Measurements from ENCODE around the gene SPHK2.

SPHK2 gene

DNA sequence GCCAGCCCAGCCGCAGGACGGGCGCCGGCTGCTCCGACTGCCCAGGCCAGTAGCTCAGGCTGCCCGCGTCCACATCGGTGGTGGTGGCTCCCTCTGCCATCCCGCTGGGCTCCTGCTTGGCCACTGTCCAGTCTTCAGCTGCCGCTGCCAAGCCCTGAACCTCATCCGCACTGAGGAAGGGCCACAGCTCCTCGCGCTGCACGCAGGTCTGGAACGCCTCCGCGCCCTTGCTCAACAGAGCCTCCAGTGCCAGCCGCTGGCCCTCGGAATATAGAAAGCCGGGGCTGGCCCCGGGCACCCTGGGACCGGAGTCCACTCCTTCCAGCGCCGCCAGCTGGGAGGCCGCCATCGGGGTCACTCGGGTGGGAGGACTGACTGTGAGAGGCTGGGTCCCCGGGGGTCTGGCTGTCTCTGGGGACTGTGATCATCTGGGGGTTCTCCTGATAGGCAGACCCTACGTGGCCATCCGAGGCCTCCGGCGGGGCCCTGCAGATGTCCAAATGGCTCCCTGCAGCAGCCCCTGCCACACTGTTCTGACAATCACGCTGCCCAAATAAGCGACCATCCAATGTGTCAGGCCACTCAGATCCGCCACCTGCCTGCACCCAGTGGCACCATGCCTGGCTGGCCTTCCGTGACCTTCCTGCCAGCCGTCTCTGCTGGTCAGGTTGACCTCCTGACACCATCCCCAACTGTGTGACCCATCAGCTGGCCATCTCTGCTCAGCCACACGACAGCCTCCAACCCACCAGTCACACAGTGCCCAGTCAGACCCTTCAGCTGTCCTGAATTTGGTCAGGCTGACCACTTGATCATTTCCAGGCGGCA, 6.1 kb upstream of the SPHK2 start:
- Histone ChIP-seq H3K4me1 (ENCODE audit: control extremely low read depth in 1 of 4, control insufficient read depth in 4 of 4, insufficient read depth in 4 of 4, low read length in 3 of 4) (peaks cover 7 to 34% (median 21%) of the 10 kb centered on the region in 4 experiments), H3K27me3 (replicated peaks in 2 of 5; ENCODE audit: control insufficient read depth in 4 of 5, insufficient read depth in 5 of 5, low read length in 4 of 5) (no peaks in the 10 kb centered on the region), H3K36me3 (ENCODE audit: control insufficient read depth in 4 of 4, insufficient read depth in 4 of 4, low read length in 3 of 4) (peaks cover 13 to 37% (median 24%) of the 10 kb centered on the region in 4 experiments), H3K9me3 (ENCODE audit: control extremely low read depth in 1 of 5, control insufficient read depth in 4 of 5, insufficient read depth in 2 of 5, low read depth in 1 of 5, low read length in 4 of 5) (no peaks in the 10 kb centered on the region), H3K4me3 (ENCODE audit: control insufficient read depth in 1 of 7, extremely low read depth in 1 of 7, insufficient read depth in 4 of 7, low read depth in 2 of 7, low read length in 6 of 7) (no peak overlapping the region), H3K27ac (ENCODE audit: insufficient read depth in 1 of 2, low read depth in 1 of 2, low read length in 2 of 2, poor library complexity in 1 of 2, severe bottlenecking in 2 of 2) (no peak overlapping the region)
- ChIA-PET CTCF (no interaction called here), POLR2A (interaction anchor here (0.6 kb wide), 3 partner anchors 12 to 332 kb away, joined by 3 to 4 read pairs (median 3); no protein-coding TSS in a partner anchor)
- 94% methylated on average over 34 of the region's 39 CpGs for WGBS (ENCODE audit: insufficient coverage)
- DNase-seq = no peak

DNA sequence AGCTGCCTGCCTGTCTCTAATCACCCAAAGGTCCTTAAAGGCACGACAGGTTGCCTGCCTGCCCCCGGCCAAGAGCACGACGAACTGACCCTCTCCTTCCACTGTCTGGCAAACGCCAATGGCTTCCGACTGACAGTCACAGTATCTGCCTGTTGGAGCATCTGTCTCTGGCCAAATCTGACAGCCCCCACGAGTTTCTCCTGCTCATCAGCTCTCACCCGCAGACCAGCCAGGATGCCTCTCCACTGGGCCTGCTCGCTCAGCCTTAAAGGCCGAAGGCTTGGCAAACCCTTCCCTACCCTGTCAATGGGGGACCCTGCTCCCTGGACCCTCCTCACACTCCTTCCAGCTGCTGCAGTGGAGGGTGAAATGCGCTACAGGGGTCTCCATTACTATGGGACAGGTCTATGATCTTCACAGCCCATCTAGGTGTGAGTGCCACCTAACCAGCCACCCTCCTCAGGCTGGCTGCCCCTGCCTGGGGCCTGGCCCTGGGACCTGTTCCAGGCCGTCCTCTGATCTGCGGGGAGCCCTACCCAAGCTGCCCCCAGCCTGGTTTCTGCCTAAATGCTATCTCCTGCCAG, 5.4 kb upstream of the SPHK2 start:
- no peaks in the 10 kb centered on the region for H3K9me3 ChIP-seq (ENCODE audit: control extremely low read depth in 1 of 5, control insufficient read depth in 4 of 5, insufficient read depth in 2 of 5, low read depth in 1 of 5, low read length in 4 of 5)
- WGBS (ENCODE audit: insufficient coverage) = 94% methylated on average over 13 of the region's 13 CpGs
- H3K27ac ChIP-seq (ENCODE audit: insufficient read depth in 1 of 2, low read depth in 1 of 2, low read length in 2 of 2, poor library complexity in 1 of 2, severe bottlenecking in 2 of 2) = no peak overlapping the region
- no peak overlapping the region for H3K4me3 ChIP-seq (ENCODE audit: control insufficient read depth in 1 of 7, extremely low read depth in 1 of 7, insufficient read depth in 4 of 7, low read depth in 2 of 7, low read length in 6 of 7)
- ChIA-PET CTCF (interaction anchor here (1.5 kb wide), 1 partner anchor 54 kb away, joined by 4 read pairs; no protein-coding TSS in a partner anchor), POLR2A (interaction anchor here (0.6 to 0.7 kb wide), 3 partner anchors 13 to 292 kb away, joined by 3 to 4 read pairs (median 3); a partner anchor contains a TSS)
- peaks cover 13 to 37% (median 24%) of the 10 kb centered on the region in 4 experiments for H3K36me3 ChIP-seq (ENCODE audit: control insufficient read depth in 4 of 4, insufficient read depth in 4 of 4, low read length in 3 of 4)
- no peak for DNase-seq
- H3K27me3 ChIP-seq (replicated peaks in 2 of 5; ENCODE audit: control insufficient read depth in 4 of 5, insufficient read depth in 5 of 5, low read length in 4 of 5) = no peaks in the 10 kb centered on the region
- peaks cover 7 to 30% (median 22%) of the 10 kb centered on the region in 4 experiments for H3K4me1 ChIP-seq (ENCODE audit: control extremely low read depth in 1 of 4, control insufficient read depth in 4 of 4, insufficient read depth in 4 of 4, low read length in 3 of 4)

DNA sequence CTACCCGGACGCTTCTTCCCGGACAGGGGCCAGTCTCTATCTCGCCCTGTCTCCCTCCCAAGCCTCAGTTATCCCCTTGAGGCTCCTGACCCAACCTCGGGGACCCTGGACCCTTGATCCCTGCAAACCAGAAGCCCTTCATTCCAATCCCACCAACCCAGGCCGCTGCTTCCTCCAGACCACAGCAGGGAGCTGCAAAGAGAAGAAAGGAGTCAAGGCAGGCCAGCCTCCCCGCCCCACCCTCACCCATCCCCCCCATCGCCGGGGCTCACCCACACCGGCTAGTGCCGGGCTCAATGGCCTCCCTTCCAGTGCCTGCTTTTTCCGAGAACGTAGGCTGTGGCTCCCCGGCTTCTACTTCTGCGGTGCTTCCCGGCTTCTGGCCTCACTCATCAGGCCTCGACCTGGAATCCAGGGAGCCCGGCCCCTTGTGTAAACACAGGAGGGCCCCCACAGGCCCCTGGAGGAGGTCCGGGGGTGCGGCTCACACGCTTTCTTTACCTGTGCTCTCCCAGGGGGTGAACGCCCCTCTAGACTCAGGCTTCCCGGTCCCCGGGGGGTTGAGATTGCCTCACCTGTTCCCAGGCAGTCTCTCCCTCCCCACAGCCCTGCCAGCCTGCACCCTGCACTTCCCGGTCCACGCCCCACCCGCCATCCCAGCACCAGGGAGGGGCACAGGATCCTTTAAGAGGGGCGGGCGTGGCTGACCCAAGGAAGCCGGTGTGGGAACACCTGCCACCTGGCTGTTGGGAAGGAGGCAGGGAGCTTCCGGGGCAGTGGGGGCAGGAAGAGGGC, 4.7 kb upstream of the SPHK2 start, which contains the start of gene FAM83E:
Gene FAM83E (minus strand): TSS at position 641 of the 795 bp plus-strand sequence. CDS start 1,704 bp downstream, outside the sequence.
- no peak for DNase-seq
- Histone ChIP-seq H3K4me3 (ENCODE audit: control insufficient read depth in 1 of 7, extremely low read depth in 1 of 7, insufficient read depth in 4 of 7, low read depth in 2 of 7, low read length in 6 of 7) (no peak within 1 kb of the TSS), H3K27me3 (replicated peaks in 2 of 5; ENCODE audit: control insufficient read depth in 4 of 5, insufficient read depth in 5 of 5, low read length in 4 of 5) (no peaks in the 10 kb centered on the region), H3K36me3 (ENCODE audit: control insufficient read depth in 4 of 4, insufficient read depth in 4 of 4, low read length in 3 of 4) (peaks cover 13 to 37% (median 24%) of the 10 kb centered on the region in 4 experiments), H3K9me3 (ENCODE audit: control extremely low read depth in 1 of 5, control insufficient read depth in 4 of 5, insufficient read depth in 2 of 5, low read depth in 1 of 5, low read length in 4 of 5) (no peaks in the 10 kb centered on the region), H3K27ac (ENCODE audit: insufficient read depth in 1 of 2, low read depth in 1 of 2, low read length in 2 of 2, poor library complexity in 1 of 2, severe bottlenecking in 2 of 2) (peak within 1 kb of the TSS in 1 of 2 experiments; percentile 49), H3K4me1 (ENCODE audit: control extremely low read depth in 1 of 4, control insufficient read depth in 4 of 4, insufficient read depth in 4 of 4, low read length in 3 of 4) (peaks cover 7 to 30% (median 23%) of the 10 kb centered on the region in 4 experiments)
- CTCF ChIA-PET = interaction anchor here (1.5 kb wide), 1 partner anchor 55 kb away, joined by 4 read pairs; no protein-coding TSS in a partner anchor
- 81% methylated on average over 14 of the region's 31 CpGs for WGBS (ENCODE audit: insufficient coverage)
- POLR2A ChIA-PET = interaction anchor here (0.7 kb wide), 1 partner anchor 293 kb away, joined by 3 read pairs; a partner anchor contains a TSS

DNA sequence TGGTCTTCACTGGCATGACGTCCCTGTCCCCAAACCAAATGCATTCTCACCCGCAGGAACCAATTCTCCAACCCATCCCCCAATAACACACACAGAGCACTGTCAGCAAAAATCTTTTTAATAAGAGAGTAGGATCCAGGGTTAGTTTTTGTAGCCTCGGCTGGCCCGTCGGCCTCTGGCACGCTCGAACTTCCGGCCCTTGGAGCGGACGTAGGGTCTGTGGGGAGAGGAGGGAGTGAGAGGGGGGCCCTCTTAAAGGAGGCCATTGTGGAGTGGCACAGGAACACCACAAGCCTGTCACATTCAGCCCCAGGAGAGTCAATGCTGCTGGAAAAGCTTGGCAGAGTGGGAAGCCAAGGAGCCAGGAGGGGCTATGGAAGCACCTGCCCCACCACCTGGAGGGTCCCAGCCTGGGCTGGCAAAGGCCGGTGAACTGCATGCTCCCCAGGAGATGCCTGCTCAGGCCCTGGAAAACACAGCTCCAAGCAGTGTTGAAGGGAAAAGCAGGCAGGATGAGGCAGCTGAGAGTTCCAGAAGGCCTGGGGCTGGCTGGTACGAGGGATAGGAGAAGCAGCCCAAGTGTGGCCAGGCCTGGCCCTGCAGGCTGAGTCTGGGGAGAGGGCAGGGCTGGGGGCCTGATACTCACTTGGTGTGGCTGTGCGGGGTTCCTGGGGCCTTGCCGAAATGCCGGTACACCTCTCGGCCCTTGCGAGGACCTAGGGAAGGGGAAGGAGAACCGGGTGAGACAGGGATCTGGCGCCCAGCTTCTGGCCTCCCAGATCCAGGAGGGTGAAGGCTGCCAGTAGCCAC, 3.9 kb upstream of the SPHK2 start:
- WGBS (ENCODE audit: insufficient coverage) = 94% methylated on average over 12 of the region's 19 CpGs

DNA sequence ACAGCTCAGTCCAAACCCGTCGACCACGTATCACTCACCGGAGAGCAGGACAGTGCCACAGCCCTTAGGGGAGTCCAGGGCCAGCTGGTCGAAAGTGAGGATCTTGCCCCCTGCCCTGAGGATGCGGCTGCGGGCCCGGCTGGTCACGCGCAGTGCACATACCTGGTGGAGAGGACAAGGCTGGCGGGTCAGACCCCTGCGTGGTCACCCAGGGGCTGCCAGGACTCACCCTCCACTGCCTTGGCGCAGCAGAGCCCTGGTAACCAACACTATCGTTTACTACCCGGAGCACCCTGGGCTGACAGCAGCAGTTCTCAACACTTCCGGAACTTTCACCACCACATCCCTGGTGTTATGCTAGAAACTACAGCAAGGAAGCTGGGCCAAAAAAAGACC, 3.3 kb upstream of the SPHK2 start:
- Histone ChIP-seq H3K4me1 (ENCODE audit: control extremely low read depth in 1 of 4, control insufficient read depth in 4 of 4, insufficient read depth in 4 of 4, low read length in 3 of 4) (peaks cover 7 to 37% (median 27%) of the 10 kb centered on the region in 4 experiments), H3K9me3 (ENCODE audit: control extremely low read depth in 1 of 5, control insufficient read depth in 4 of 5, insufficient read depth in 2 of 5, low read depth in 1 of 5, low read length in 4 of 5) (no peaks in the 10 kb centered on the region), H3K27me3 (replicated peaks in 2 of 5; ENCODE audit: control insufficient read depth in 4 of 5, insufficient read depth in 5 of 5, low read length in 4 of 5) (no peaks in the 10 kb centered on the region), H3K36me3 (ENCODE audit: control insufficient read depth in 4 of 4, insufficient read depth in 4 of 4, low read length in 3 of 4) (peaks cover 13 to 37% (median 24%) of the 10 kb centered on the region in 4 experiments), H3K27ac (ENCODE audit: insufficient read depth in 1 of 2, low read depth in 1 of 2, low read length in 2 of 2, poor library complexity in 1 of 2, severe bottlenecking in 2 of 2) (peak overlapping the region in 1 of 2 experiments; percentile 49), H3K4me3 (ENCODE audit: control insufficient read depth in 1 of 7, extremely low read depth in 1 of 7, insufficient read depth in 4 of 7, low read depth in 2 of 7, low read length in 6 of 7) (no peak overlapping the region)
- ChIA-PET POLR2A (no interaction called here), CTCF (interaction anchor here (1.1 to 1.4 kb wide), 2 partner anchors 26 to 126 kb away, joined by 3 to 4 read pairs; no protein-coding TSS in a partner anchor)
- DNase-seq = no peak
- WGBS (ENCODE audit: insufficient coverage) = 95% methylated on average over 14 of the region's 16 CpGs

More for the DNA sequence above, 3.9 kb upstream of the SPHK2 start:
- Histone ChIP-seq H3K27ac (ENCODE audit: insufficient read depth in 1 of 2, low read depth in 1 of 2, low read length in 2 of 2, poor library complexity in 1 of 2, severe bottlenecking in 2 of 2) (peak overlapping the region in 1 of 2 experiments; percentile 49), H3K36me3 (ENCODE audit: control insufficient read depth in 4 of 4, insufficient read depth in 4 of 4, low read length in 3 of 4) (peaks cover 13 to 37% (median 24%) of the 10 kb centered on the region in 4 experiments), H3K27me3 (replicated peaks in 2 of 5; ENCODE audit: control insufficient read depth in 4 of 5, insufficient read depth in 5 of 5, low read length in 4 of 5) (no peaks in the 10 kb centered on the region), H3K4me1 (ENCODE audit: control extremely low read depth in 1 of 4, control insufficient read depth in 4 of 4, insufficient read depth in 4 of 4, low read length in 3 of 4) (peaks cover 7 to 37% (median 27%) of the 10 kb centered on the region in 4 experiments), H3K9me3 (ENCODE audit: control extremely low read depth in 1 of 5, control insufficient read depth in 4 of 5, insufficient read depth in 2 of 5, low read depth in 1 of 5, low read length in 4 of 5) (no peaks in the 10 kb centered on the region), H3K4me3 (ENCODE audit: control insufficient read depth in 1 of 7, extremely low read depth in 1 of 7, insufficient read depth in 4 of 7, low read depth in 2 of 7, low read length in 6 of 7) (no peak overlapping the region)
- POLR2A ChIA-PET = no interaction called here
- CTCF ChIA-PET = interaction anchor here (1.1 to 1.5 kb wide), 3 partner anchors 26 to 125 kb away, joined by 3 to 4 read pairs (median 4); no protein-coding TSS in a partner anchor
- DNase-seq = no peak

Measured in common myeloid progenitor, CD34-positive (primary cell).